GM23338 (cell line): Measurements from ENCODE around the gene FMC1. TPM values are rescaled to one million over a fixed set of nuclear protein-coding genes. Genes with fewer than 3 reads are reported as not detected.
A peak's percentile ranks its signal among the peaks of the same experiment; 100 is the strongest.
"Not testable (repeated sequence)": the region's sequence is repeated elsewhere in the genome, so short reads cannot be mapped to it uniquely, and the experiment has no call there.

Experiments
- ATAC-seq: fragments of 200-7000 bp; cut with Tn5 transposase; 3 replicates; pipeline ENCODE4 v1.9.1; 2020
- DNase-seq: peaks from one replicate; pipeline ENCODE4 v3.0.0-alpha.2; 2015; ENCODE audit warnings: low spot score
- H2AFZ ChIP-seq: fragments of 200-600 bp; sonication (generic); 2 replicates; pipeline ENCODE4 v1.8.0; 2016; ENCODE audit warnings: antibody characterized with exemption, mild to moderate bottlenecking, moderate library complexity
- H3F3A ChIP-seq: fragments of 200-600 bp; sonication (generic); replicated peaks from 2 replicates; pipeline ENCODE4 v1.8.0; 2017; ENCODE audit warnings: antibody characterized with exemption, mixed run types, low read depth
- H3K27ac ChIP-seq: fragments of 200-600 bp; sonication (generic); 2 replicates; pipeline ENCODE4 v1.6.1; 2016; ENCODE audit warnings: low read depth
- H3K27me3 ChIP-seq: fragments of 200-600 bp; sonication (generic); 2 replicates; pipeline ENCODE4 v1.8.0; 2016; ENCODE audit warnings: mild to moderate bottlenecking, mixed run types, moderate library complexity; ENCODE audit not compliant: insufficient read depth
- H3K36me3 ChIP-seq: fragments of 200-600 bp; sonication (generic); 2 replicates; pipeline ENCODE4 v1.8.0; 2016; ENCODE audit warnings: mild to moderate bottlenecking; ENCODE audit not compliant: insufficient read depth
- H3K4me1 ChIP-seq: fragments of 200-600 bp; sonication (generic); 2 replicates; pipeline ENCODE4 v1.8.0; 2016; ENCODE audit warnings: mild to moderate bottlenecking, moderate library complexity; ENCODE audit not compliant: insufficient read depth
- H3K4me2 ChIP-seq: fragments of 200-600 bp; sonication (generic); 2 replicates; pipeline ENCODE4 v1.7.1; 2017; ENCODE audit warnings: mixed run types
- H3K4me3 ChIP-seq: fragments of 200-600 bp; sonication (generic); 2 replicates; pipeline ENCODE4 v1.6.1; 2016; ENCODE audit warnings: mixed run types
- H3K79me2 ChIP-seq: fragments of 200-600 bp; sonication (generic); replicated peaks from 2 replicates; pipeline ENCODE4 v1.8.0; 2017; ENCODE audit warnings: mild to moderate bottlenecking; ENCODE audit not compliant: insufficient read depth
- H3K9me2 ChIP-seq: fragments of 200-600 bp; sonication (generic); 2 replicates; pipeline ENCODE4 v1.8.0; 2017; ENCODE audit not compliant: insufficient read depth
- H4K20me1 ChIP-seq: fragments of 200-600 bp; sonication (generic); replicated peaks from 2 replicates; pipeline ENCODE4 v1.8.0; 2017; ENCODE audit warnings: mild to moderate bottlenecking; ENCODE audit not compliant: insufficient read depth
- H3K27ac Mint-ChIP-seq: 2 replicates; pipeline ENCODE4 v1.8.0; 2020; ENCODE audit warnings: inconsistent platforms, mild to moderate bottlenecking, moderate library complexity, mixed read lengths
- H3K27me3 Mint-ChIP-seq: 3 replicates; pipeline ENCODE4 v1.8.0; 2022; ENCODE audit warnings: low read depth, mild to moderate bottlenecking, moderate library complexity, mixed read lengths, inconsistent platforms; ENCODE audit not compliant: insufficient read depth, poor library complexity
- H3K36me3 Mint-ChIP-seq: 3 replicates; pipeline ENCODE4 v1.8.0; 2021; ENCODE audit warnings: low read depth, mild to moderate bottlenecking, inconsistent platforms, moderate library complexity, mixed read lengths
- H3K4me1 Mint-ChIP-seq: 3 replicates; pipeline ENCODE4 v1.8.0; 2020; ENCODE audit warnings: mild to moderate bottlenecking, inconsistent platforms, mixed read lengths
- H3K4me3 Mint-ChIP-seq: 3 replicates; pipeline ENCODE4 v1.8.0; 2021; ENCODE audit warnings: moderate library complexity, mild to moderate bottlenecking, inconsistent platforms, mixed read lengths
- H3K9me3 Mint-ChIP-seq: 3 replicates; pipeline ENCODE4 v1.8.0; 2020; ENCODE audit warnings: moderate library complexity, mild to moderate bottlenecking, inconsistent platforms, mixed read lengths
- CTCF ChIP-seq, 2 experiments: fragments of 200-600 bp in 1 of 2; sonication (generic) in 1 of 2; conservative IDR thresholded peaks; 2 replicates each; pipeline versions ENCODE4 v1.5.1 to v1.6.1; 2016 to 2017; ENCODE audit warnings: antibody characterized with exemption in 2 of 2, low read depth in 2 of 2, mild to moderate bottlenecking in 2 of 2, moderate library complexity in 1 of 2
- EZH2phosphoT487 ChIP-seq: fragments of 200-600 bp; sonication (generic); IDR thresholded peaks from one replicate; pipeline ENCODE4 v1.8.1; 2018; ENCODE audit warnings: antibody characterized with exemption; ENCODE audit not compliant: unreplicated experiment
- POLR2AphosphoS5 ChIP-seq: IDR thresholded peaks from 2 replicates; pipeline ENCODE4 v1.6.1; 2016; ENCODE audit warnings: antibody characterized with exemption, low read depth
- REST ChIP-seq: IDR thresholded peaks from one replicate; pipeline ENCODE4 v1.6.1; 2018; ENCODE audit warnings: antibody characterized with exemption; ENCODE audit not compliant: unreplicated experiment
- polyA plus RNA-seq: library from polyadenylated mRNA; unstranded; fragments of >200 nt; fragmentation: Nextera tagmentation; extraction: Ambion mirVana; gene quantifications from 2 replicates; pipeline ENCODE4 v1.2.1, GENCODE V29; 2016
- total RNA-seq: library from RNA; depleted of rRNA; stranded (reverse); fragments of >200 nt; shearing (Covaris generic); gene quantifications from 2 replicates; pipeline ENCODE4 v1.2.3, GENCODE V29; 2014

Gene FMC1
- total and polyA plus RNA-seq, 2 experiments from 2014 or later: 4.8 to 70.5 TPM

- no peaks in the 10 kb centered on the region for H3K36me3 ChIP-seq
- DNase-seq: peak; percentile 75
- H3K27ac ChIP-seq: no peak overlapping the region
- no peaks in the 10 kb centered on the region for H3K4me1 ChIP-seq
- H3K27me3 ChIP-seq: no peaks in the 10 kb centered on the region
- H3K79me2 ChIP-seq: no peaks in the 10 kb centered on the region
- H3K9me2 ChIP-seq: no peaks in the 10 kb centered on the region
- H3K4me2 ChIP-seq: no peak overlapping the region
- no peak for TF ChIP-seq POLR2AphosphoS5
- TF ChIP-seq EZH2phosphoT487: no peak
- TF ChIP-seq CTCF (conservative IDR thresholded peaks at IDR 0.05; ENCODE audit: low read depth in 2 of 2): peak; percentile 59 to 72
- no peak for TF ChIP-seq REST
- H2AFZ ChIP-seq: no peak overlapping the region
- H3F3A ChIP-seq: no peaks in the 10 kb centered on the region
- no peaks in the 10 kb centered on the region for H3K36me3 Mint-ChIP-seq
- no peak overlapping the region for H3K4me3 ChIP-seq
- H3K4me1 Mint-ChIP-seq: peaks cover 2% of the 10 kb centered on the region; the same call in 1 of the 3 replicates
- H3K27ac Mint-ChIP-seq: no peak overlapping the region
- peak; percentile 84 for ATAC-seq
- no peaks in the 10 kb centered on the region for H4K20me1 ChIP-seq
- peaks cover 7% of the 10 kb centered on the region for H3K27me3 Mint-ChIP-seq
- H3K9me3 Mint-ChIP-seq: no peaks in the 10 kb centered on the region
- H3K4me3 Mint-ChIP-seq: no peak overlapping the region
Observed at GRCh38 chr7:139321071-139321745, 19.9 kb upstream of the FMC1 start.

- not testable (repeated sequence) for H4K20me1 ChIP-seq, ATAC-seq
Observed at GRCh38 chr7:139324709-139325108, 16.4 kb upstream of the FMC1 start.

More at GRCh38 chr7:139324709-139325108, 16.4 kb upstream of the FMC1 start:
- H3K9me2 ChIP-seq, H3F3A ChIP-seq, H2AFZ ChIP-seq, DNase-seq, H3K27ac ChIP-seq, H3K4me1 Mint-ChIP-seq, H3K36me3 ChIP-seq, H3K36me3 Mint-ChIP-seq, H3K4me3 Mint-ChIP-seq, H3K4me3 ChIP-seq, H3K79me2 ChIP-seq, H3K4me2 ChIP-seq, H3K4me1 ChIP-seq, H3K27ac Mint-ChIP-seq, H3K27me3 ChIP-seq, H3K27me3 Mint-ChIP-seq, H3K9me3 Mint-ChIP-seq: not testable (repeated sequence)
